ENCODE measurements around the gene CCDC149. TPM values are rescaled to one million over a fixed set of nuclear protein-coding genes. Genes with fewer than 3 reads are reported as not detected.

CCDC149 gene
- under 1 TPM in 1 of 3 donors, not detected in 2; 0.20 TPM for polyA plus RNA-seq

GRCh38 chr4:24912252-24913118 lies at the start of gene CCDC149:
Gene CCDC149 (minus strand): TSS chr4:24913042. CDS start chr4:24912864, 178 bp downstream.
- Mint-ChIP-seq H3K27me3 (ENCODE audit: low read depth in 3 of 3) (peaks cover 0 to 12% (median 5%) of the 10 kb centered on the region in 3 donors), H3K27ac (peak within 1 kb of the TSS in 1 of 6 donors; percentile 33), H3K4me3 (peak within 1 kb of the TSS; percentile 46 to 86 (median 72)), H3K36me3 (no peaks in the 10 kb centered on the region), H3K4me1 (peaks cover 2 to 5% of the 10 kb centered on the region in 2 donors), H3K9me3 (peaks cover 0 to 4% (median 2%) of the 10 kb centered on the region in 6 donors)
- no peak for DNase-seq

- peaks cover 0 to 7% (median 1%) of the 10 kb centered on the region in 6 donors for H3K9me3 Mint-ChIP-seq
These were observed 45.0 kb upstream of the CCDC149 start for GRCh38 chr4:24957886-24958285.

GRCh38 chr4:24956763-24957162 lies 43.9 kb upstream of the CCDC149 start:
- peaks cover 0 to 6% (median 3%) of the 10 kb centered on the region in 3 donors for H3K27me3 Mint-ChIP-seq (ENCODE audit: low read depth in 3 of 3)
- no peak overlapping the region for H3K4me3 Mint-ChIP-seq
- DNase-seq, result no peak
- no peaks in the 10 kb centered on the region for H3K36me3 Mint-ChIP-seq
- H3K27ac Mint-ChIP-seq, result no peak overlapping the region
- H3K4me1 Mint-ChIP-seq, result no peaks in the 10 kb centered on the region
- H3K9me3 Mint-ChIP-seq, result peaks cover 0 to 7% (median 4%) of the 10 kb centered on the region in 6 donors

More at GRCh38 chr4:24957886-24958285, 45.0 kb upstream of the CCDC149 start:
- Mint-ChIP-seq H3K36me3 (no peaks in the 10 kb centered on the region), H3K27ac (no peak overlapping the region), H3K27me3 (ENCODE audit: low read depth in 3 of 3) (no peaks in the 10 kb centered on the region), H3K4me1 (no peaks in the 10 kb centered on the region), H3K4me3 (no peak overlapping the region)
- DNase-seq, result no peak

- no peaks in the 10 kb centered on the region for H3K36me3 Mint-ChIP-seq
These were observed 43.2 kb upstream of the CCDC149 start for GRCh38 chr4:24956091-24956490.

GRCh38 chr4:24952667-24953066 lies 39.8 kb upstream of the CCDC149 start:
- peaks cover 0 to 7% (median 4%) of the 10 kb centered on the region in 6 donors for H3K9me3 Mint-ChIP-seq
- no peak for DNase-seq
- no peak overlapping the region for H3K27ac Mint-ChIP-seq
- H3K4me3 Mint-ChIP-seq, result no peak overlapping the region
- no peaks in the 10 kb centered on the region for H3K36me3 Mint-ChIP-seq
- H3K4me1 Mint-ChIP-seq, result no peaks in the 10 kb centered on the region
- H3K27me3 Mint-ChIP-seq (ENCODE audit: low read depth in 3 of 3), result peaks cover 2 to 6% (median 4%) of the 10 kb centered on the region in 3 donors

More at GRCh38 chr4:24956091-24956490, 43.2 kb upstream of the CCDC149 start:
- no peak for DNase-seq
- Mint-ChIP-seq H3K27me3 (ENCODE audit: low read depth in 3 of 3) (peaks cover 0 to 6% (median 3%) of the 10 kb centered on the region in 3 donors), H3K9me3 (peaks cover 0 to 7% (median 4%) of the 10 kb centered on the region in 6 donors), H3K4me3 (no peak overlapping the region), H3K27ac (no peak overlapping the region), H3K4me1 (no peaks in the 10 kb centered on the region)

- peaks cover 2 to 6% (median 4%) of the 10 kb centered on the region in 3 donors for H3K27me3 Mint-ChIP-seq (ENCODE audit: low read depth in 3 of 3)
- no peak for DNase-seq
- H3K27ac Mint-ChIP-seq, result no peak overlapping the region
- H3K4me3 Mint-ChIP-seq, result no peak overlapping the region
- peaks cover 0 to 7% (median 4%) of the 10 kb centered on the region in 6 donors for H3K9me3 Mint-ChIP-seq
- H3K36me3 Mint-ChIP-seq, result no peaks in the 10 kb centered on the region
- H3K4me1 Mint-ChIP-seq, result no peaks in the 10 kb centered on the region
These were observed 37.1 kb upstream of the CCDC149 start for GRCh38 chr4:24949970-24950369.

GRCh38 chr4:24937917-24938281 lies 25.1 kb upstream of the CCDC149 start:
- H3K36me3 Mint-ChIP-seq, result peaks cover 0 to 3% (median 0%) of the 10 kb centered on the region in 3 donors
- H3K27ac Mint-ChIP-seq, result no peak overlapping the region
- H3K27me3 Mint-ChIP-seq (ENCODE audit: low read depth in 3 of 3), result peaks cover 0 to 7% (median 3%) of the 10 kb centered on the region in 3 donors
- peaks cover 4 to 18% (median 13%) of the 10 kb centered on the region in 6 donors for H3K9me3 Mint-ChIP-seq
- H3K4me1 Mint-ChIP-seq, result no peaks in the 10 kb centered on the region
- H3K4me3 Mint-ChIP-seq, result no peak overlapping the region
- no peak for DNase-seq

- H3K36me3 Mint-ChIP-seq, result peaks cover 0 to 3% (median 0%) of the 10 kb centered on the region in 3 donors
- H3K4me3 Mint-ChIP-seq, result no peak overlapping the region
- peaks cover 4 to 18% (median 13%) of the 10 kb centered on the region in 6 donors for H3K9me3 Mint-ChIP-seq
These were observed 24.5 kb upstream of the CCDC149 start for GRCh38 chr4:24937176-24937916.

GRCh38 chr4:24935856-24936255 lies 23.0 kb upstream of the CCDC149 start:
- H3K36me3 Mint-ChIP-seq, result peaks cover 0 to 3% (median 0%) of the 10 kb centered on the region in 3 donors
- peaks cover 0 to 5% (median 3%) of the 10 kb centered on the region in 3 donors for H3K27me3 Mint-ChIP-seq (ENCODE audit: low read depth in 3 of 3)
- no peaks in the 10 kb centered on the region for H3K4me1 Mint-ChIP-seq
- no peak overlapping the region for H3K27ac Mint-ChIP-seq
- DNase-seq, result no peak
- H3K9me3 Mint-ChIP-seq, result peaks cover 4 to 18% (median 11%) of the 10 kb centered on the region in 6 donors
- no peak overlapping the region for H3K4me3 Mint-ChIP-seq

More at GRCh38 chr4:24937176-24937916, 24.5 kb upstream of the CCDC149 start:
- Mint-ChIP-seq H3K27ac (no peak overlapping the region), H3K4me1 (no peaks in the 10 kb centered on the region), H3K27me3 (ENCODE audit: low read depth in 3 of 3) (peaks cover 0 to 7% (median 3%) of the 10 kb centered on the region in 3 donors)
- no peak for DNase-seq

- peaks cover 0 to 18% (median 11%) of the 10 kb centered on the region in 6 donors for H3K9me3 Mint-ChIP-seq
- H3K36me3 Mint-ChIP-seq, result peaks cover 0 to 3% (median 0%) of the 10 kb centered on the region in 3 donors
- no peak overlapping the region for H3K4me3 Mint-ChIP-seq
- H3K4me1 Mint-ChIP-seq, result no peaks in the 10 kb centered on the region
- no peak for DNase-seq
- no peak overlapping the region for H3K27ac Mint-ChIP-seq
- peaks cover 0 to 5% (median 3%) of the 10 kb centered on the region in 3 donors for H3K27me3 Mint-ChIP-seq (ENCODE audit: low read depth in 3 of 3)
These were observed 21.5 kb upstream of the CCDC149 start for GRCh38 chr4:24934311-24934710.

GRCh38 chr4:24933684-24934275 lies 20.9 kb upstream of the CCDC149 start:
- Mint-ChIP-seq H3K4me1 (no peaks in the 10 kb centered on the region), H3K27ac (no peak overlapping the region), H3K27me3 (ENCODE audit: low read depth in 3 of 3) (peaks cover 0 to 5% (median 3%) of the 10 kb centered on the region in 3 donors), H3K4me3 (no peak overlapping the region), H3K36me3 (peaks cover 0 to 3% (median 0%) of the 10 kb centered on the region in 3 donors), H3K9me3 (peaks cover 0 to 18% (median 11%) of the 10 kb centered on the region in 6 donors)
- DNase-seq, result no peak

- no peak overlapping the region for H3K27ac Mint-ChIP-seq
- H3K4me1 Mint-ChIP-seq, result no peaks in the 10 kb centered on the region
- DNase-seq, result no peak
- peaks cover 0 to 16% (median 8%) of the 10 kb centered on the region in 6 donors for H3K9me3 Mint-ChIP-seq
- H3K36me3 Mint-ChIP-seq, result peaks cover 0 to 3% (median 0%) of the 10 kb centered on the region in 3 donors
- peaks cover 0 to 5% (median 3%) of the 10 kb centered on the region in 3 donors for H3K27me3 Mint-ChIP-seq (ENCODE audit: low read depth in 3 of 3)
- H3K4me3 Mint-ChIP-seq, result no peak overlapping the region
These were observed 19.8 kb upstream of the CCDC149 start for GRCh38 chr4:24932515-24933225.

- Mint-ChIP-seq H3K27ac (no peak overlapping the region), H3K27me3 (ENCODE audit: low read depth in 3 of 3) (peaks cover 0 to 2% (median 2%) of the 10 kb centered on the region in 3 donors), H3K4me3 (no peak overlapping the region), H3K4me1 (no peaks in the 10 kb centered on the region), H3K9me3 (peaks cover 0 to 9% (median 2%) of the 10 kb centered on the region in 6 donors), H3K36me3 (peaks cover 0 to 3% (median 0%) of the 10 kb centered on the region in 3 donors)
- no peak for DNase-seq
These were observed 17.3 kb upstream of the CCDC149 start for GRCh38 chr4:24930151-24930550.

All from immature natural killer cell (primary cell).